Natural killer cell (primary cell): ENCODE data around the gene PHF14. TPM values are rescaled to one million over a fixed set of nuclear protein-coding genes. Genes with fewer than 3 reads are reported as not detected.

Source experiments
- ATAC-seq, 3 donors: fragments of 150-1000 bp in 2 of 3; fragments of 200-7000 bp in 1 of 3; cut with Tn5 transposase; 1 replicate in 1 of 3; 2 replicates in 2 of 3; pipeline ENCODE4 v1.10.0; 2021; ENCODE audit warnings: mild to moderate bottlenecking in 2 of 3, moderate library complexity in 2 of 3
- DNase-seq, 2 donors: peaks; one replicate each; pipeline versions ENCODE4 v3.0.0 to v3.0.0-alpha.2; 2013 to 2021; ENCODE audit warnings: mixed read lengths in 1 of 2
- H3K27ac ChIP-seq: one replicate; pipeline ENCODE4 v1.5.1; 2013; ENCODE audit warnings: mild to moderate bottlenecking, low read length
- H3K27me3 ChIP-seq: one replicate; pipeline ENCODE4 v1.6.1; 2013; ENCODE audit warnings: low read length; ENCODE audit not compliant: control insufficient read depth, insufficient read depth
- H3K36me3 ChIP-seq: one replicate; pipeline ENCODE4 v1.6.1; 2013; ENCODE audit warnings: low read length; ENCODE audit not compliant: control insufficient read depth, insufficient read depth
- H3K4me1 ChIP-seq: one replicate; pipeline ENCODE4 v1.6.1; 2013; ENCODE audit warnings: low read length; ENCODE audit not compliant: control insufficient read depth, insufficient read depth
- H3K4me3 ChIP-seq: one replicate; pipeline ENCODE4 v1.5.1; 2013; ENCODE audit warnings: low read length
- H3K9me3 ChIP-seq: one replicate; pipeline ENCODE4 v1.6.1; 2013; ENCODE audit warnings: low read length; ENCODE audit not compliant: control insufficient read depth, insufficient read depth
- H3K27ac Mint-ChIP-seq, 2 donors: one replicate each; pipeline ENCODE4 v1.8.0; 2022; ENCODE audit warnings: mild to moderate bottlenecking in 2 of 2, mixed read lengths in 2 of 2, moderate library complexity in 1 of 2
- H3K27me3 Mint-ChIP-seq, 2 donors: one replicate each; pipeline ENCODE4 v1.8.0; 2022; ENCODE audit warnings: low read depth in 2 of 2, mixed read lengths in 2 of 2
- H3K36me3 Mint-ChIP-seq: one replicate; pipeline ENCODE4 v1.8.0; 2022; ENCODE audit warnings: mixed read lengths
- H3K4me1 Mint-ChIP-seq, 2 donors: one replicate each; pipeline ENCODE4 v1.8.0; 2022; ENCODE audit warnings: mixed read lengths in 2 of 2
- H3K4me3 Mint-ChIP-seq: one replicate; pipeline ENCODE4 v1.8.0; 2022; ENCODE audit warnings: mild to moderate bottlenecking, moderate library complexity, mixed read lengths
- H3K9me3 Mint-ChIP-seq, 2 donors: one replicate each; pipeline ENCODE4 v1.8.0; 2022; ENCODE audit warnings: mixed read lengths in 2 of 2
- CTCF ChIP-seq: fragments of 200-600 bp; IDR thresholded peaks from one replicate; pipeline ENCODE4 v1.8.0; 2022; ENCODE audit warnings: antibody characterized with exemption
- WGBS: methylation state at CpG from one replicate; pipeline ENCODE4 v1.1.7; 2013; ENCODE audit warnings: missing lambda C conversion rate; ENCODE audit not compliant: insufficient coverage; 5-methylcytosine and 5-hydroxymethylcytosine counted together
- intact Hi-C: fragments of 100-400 bp; cut with micrococcal nuclease; formaldehyde crosslinking; loops from one replicate; pipeline ENCODE4 v1.14.2; 2022
- total RNA-seq, 4 donors: library from RNA; stranded (reverse); fragments of 120-200 nt in 1 of 4; gene quantifications; one replicate each; pipeline versions ENCODE4 v1.2.3 to v1.2.4, GENCODE V29; 2013 to 2022

The PHF14 gene
- total RNA-seq, 3 donors from 2014 or later (not counting 1 experiment from before 2014, with no cell fraction given), result 23.6 to 30.8 (median 27.7) TPM

- ATAC-seq (no peak), DNase-seq (no peak)
- H3K4me3 Mint-ChIP-seq, result no peak overlapping the region
- no peaks in the 10 kb centered on the region for H3K27me3 Mint-ChIP-seq
- WGBS, result no CpG with 5 or more reads among the region's 1 CpG
- Histone ChIP-seq H3K27me3 (no peaks in the 10 kb centered on the region), H3K9me3 (no peaks in the 10 kb centered on the region), H3K4me1 (no peaks in the 10 kb centered on the region), H3K36me3 (no peaks in the 10 kb centered on the region), H3K27ac (no peak overlapping the region), H3K4me3 (no peak overlapping the region)
- no peaks in the 10 kb centered on the region for H3K36me3 Mint-ChIP-seq
- no peaks in the 10 kb centered on the region for H3K4me1 Mint-ChIP-seq
- no peak for TF ChIP-seq CTCF
- intact Hi-C loops, result no loop called here
- no peak overlapping the region for H3K27ac Mint-ChIP-seq
- H3K9me3 Mint-ChIP-seq, result no peaks in the 10 kb centered on the region
These were observed 187.8 kb downstream of the PHF14 start for GRCh38 chr7:11161499-11161898.

GRCh38 chr7:11163220-11163619 is 189.5 kb downstream of the PHF14 start:
- Histone ChIP-seq H3K27ac (no peak overlapping the region), H3K27me3 (no peaks in the 10 kb centered on the region), H3K4me1 (no peaks in the 10 kb centered on the region), H3K9me3 (no peaks in the 10 kb centered on the region), H3K36me3 (no peaks in the 10 kb centered on the region), H3K4me3 (no peak overlapping the region)
- no CpG with 5 or more reads among the region's 1 CpG for WGBS
- DNase-seq, result no peak
- Mint-ChIP-seq H3K4me3 (no peak overlapping the region), H3K27me3 (no peaks in the 10 kb centered on the region), H3K27ac (no peak overlapping the region), H3K4me1 (no peaks in the 10 kb centered on the region), H3K36me3 (no peaks in the 10 kb centered on the region), H3K9me3 (no peaks in the 10 kb centered on the region)
- intact Hi-C loops, result no loop called here
- no peak for TF ChIP-seq CTCF
- ATAC-seq, result no peak

GRCh38 chr7:11166051-11166450 is 192.4 kb downstream of the PHF14 start:
- ATAC-seq (no peak), DNase-seq (no peak)
- no peaks in the 10 kb centered on the region for H3K4me1 Mint-ChIP-seq
- H3K4me3 ChIP-seq, result no peak overlapping the region
- H3K9me3 Mint-ChIP-seq, result no peaks in the 10 kb centered on the region
- no peak overlapping the region for H3K4me3 Mint-ChIP-seq
- no peak for TF ChIP-seq CTCF
- no peak overlapping the region for H3K27ac Mint-ChIP-seq
- H3K36me3 Mint-ChIP-seq, result no peaks in the 10 kb centered on the region
- no peaks in the 10 kb centered on the region for H3K4me1 ChIP-seq
- H3K27ac ChIP-seq, result no peak overlapping the region
- no peaks in the 10 kb centered on the region for H3K27me3 ChIP-seq
- WGBS, result 92% methylated on average over 1 of the region's 1 CpG
- no peaks in the 10 kb centered on the region for H3K9me3 ChIP-seq
- H3K36me3 ChIP-seq, result no peaks in the 10 kb centered on the region
- no peaks in the 10 kb centered on the region for H3K27me3 Mint-ChIP-seq
- intact Hi-C loops, result no loop called here

- intact Hi-C loops, result no loop called here
- Mint-ChIP-seq H3K27me3 (no peaks in the 10 kb centered on the region), H3K27ac (no peak overlapping the region), H3K9me3 (no peaks in the 10 kb centered on the region), H3K4me3 (no peak overlapping the region), H3K4me1 (no peaks in the 10 kb centered on the region), H3K36me3 (no peaks in the 10 kb centered on the region)
- DNase-seq (no peak), ATAC-seq (no peak)
- no peaks in the 10 kb centered on the region for H3K36me3 ChIP-seq
- TF ChIP-seq CTCF, result no peak
- no peak overlapping the region for H3K4me3 ChIP-seq
- no peaks in the 10 kb centered on the region for H3K4me1 ChIP-seq
- 50% methylated on average over 1 of the region's 1 CpG for WGBS
- H3K9me3 ChIP-seq, result no peaks in the 10 kb centered on the region
- H3K27me3 ChIP-seq, result no peaks in the 10 kb centered on the region
- H3K27ac ChIP-seq, result no peak overlapping the region
These were observed 195.0 kb downstream of the PHF14 start for GRCh38 chr7:11168650-11169170.
